ENCODE measurements around the gene TSPAN9. TPM values are rescaled to one million over a fixed set of nuclear protein-coding genes. Genes with fewer than 3 reads are reported as not detected.

TSPAN9 gene
- total RNA-seq, 1 donor from 2014 or later, result 70.8 TPM

GRCh38 chr12:3167636-3168035 lies 90.5 kb downstream of the TSPAN9 start:
- DNase-seq, result no peak

GRCh38 chr12:3168223-3169221 lies 91.3 kb downstream of the TSPAN9 start:
- peak; percentile 89 for DNase-seq

- peak; percentile 63 for DNase-seq
Measured at GRCh38 chr12:3170423-3171194, 93.4 kb downstream of the TSPAN9 start.

GRCh38 chr12:3171195-3171591 lies 94.0 kb downstream of the TSPAN9 start:
- DNase-seq, result no peak

DNA sequence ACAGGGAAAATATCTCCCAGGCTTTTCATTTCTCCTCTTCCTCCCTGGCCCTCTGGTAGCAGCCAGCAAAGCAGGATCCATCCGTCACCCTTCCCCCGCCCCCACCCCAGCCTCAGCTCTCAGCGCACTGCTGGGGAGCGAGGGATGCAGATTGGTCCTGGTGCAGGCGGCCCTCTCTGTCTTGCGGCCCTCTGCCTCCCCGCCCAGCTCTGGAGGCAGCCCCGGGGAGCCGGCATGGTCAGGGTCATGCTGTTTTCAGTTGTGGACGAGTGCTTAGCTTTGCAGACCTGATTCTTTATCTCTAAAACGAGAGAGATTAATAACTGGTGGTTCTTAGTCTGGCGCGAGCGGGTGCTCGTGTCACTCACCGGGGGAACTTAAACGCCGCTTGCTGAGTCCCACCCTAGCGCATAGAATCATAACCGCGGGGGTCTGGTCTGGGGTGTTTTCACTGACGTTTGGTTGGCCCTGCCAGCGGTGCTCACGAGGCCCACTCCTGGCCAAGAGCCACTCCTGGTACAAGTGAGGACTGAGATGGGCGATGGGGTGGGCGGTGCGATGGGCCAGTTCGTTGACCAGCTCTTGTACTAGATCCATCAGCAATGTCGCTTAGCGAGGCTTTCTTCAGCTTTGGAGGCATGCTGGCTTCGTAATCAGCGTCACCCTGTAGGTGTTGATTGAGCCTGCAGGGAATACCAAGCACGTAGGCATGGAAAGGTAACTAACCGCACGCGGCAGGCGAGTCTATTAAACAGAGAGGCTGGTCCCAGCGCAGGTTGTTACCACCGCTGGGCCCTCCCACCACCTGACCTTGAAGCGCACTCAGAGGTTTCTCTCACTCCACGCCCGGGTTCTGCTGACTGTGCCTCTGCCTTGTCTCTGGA lies 95.2 kb downstream of the TSPAN9 start:
- no peak for DNase-seq

DNA sequence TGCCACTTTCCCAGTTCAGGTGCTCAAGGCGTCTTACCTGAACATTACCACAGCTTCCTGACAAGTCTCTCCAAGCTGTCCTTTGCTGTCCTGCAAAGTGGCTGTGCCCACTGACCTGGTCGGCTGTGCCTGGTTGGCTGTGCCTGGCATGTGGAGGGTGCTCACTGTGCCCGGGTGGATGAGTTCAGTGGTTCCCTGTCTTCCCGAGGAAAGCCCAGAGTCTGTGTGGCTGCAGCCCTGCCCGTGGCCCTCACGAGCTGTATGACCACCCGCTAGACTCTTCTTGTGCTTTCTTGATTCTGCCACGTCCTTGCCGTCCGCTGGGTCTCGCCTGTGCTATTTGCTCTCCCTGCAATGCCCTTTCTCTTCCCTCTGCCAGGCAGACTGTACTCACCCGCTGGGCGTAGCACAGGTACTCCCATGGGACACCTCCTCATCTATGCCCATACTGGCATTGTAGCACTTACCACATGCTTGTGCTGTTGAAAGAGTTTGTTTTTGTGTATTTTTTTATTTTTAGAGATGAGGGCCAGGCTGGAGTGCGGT lies 95.9 kb downstream of the TSPAN9 start:
- no peak for DNase-seq

DNA sequence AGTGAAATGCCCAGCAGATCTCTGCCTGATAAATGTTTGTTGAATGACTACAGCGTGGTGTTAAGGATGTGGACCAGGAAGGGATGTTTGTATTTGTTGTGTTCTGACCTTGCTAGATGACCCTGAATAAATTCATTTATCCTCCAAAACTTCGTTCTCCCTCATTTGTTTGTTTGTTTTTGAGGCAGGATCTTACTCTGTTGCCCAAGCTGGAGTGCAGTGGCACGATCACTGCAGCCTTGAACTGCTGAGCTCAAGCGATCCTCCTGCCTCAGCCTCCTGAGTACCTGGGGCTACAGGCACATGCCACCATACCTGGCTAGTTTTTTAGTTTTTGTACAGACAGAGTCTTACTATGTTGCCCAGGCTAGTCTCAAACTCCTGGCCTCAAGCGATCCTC lies 96.7 kb downstream of the TSPAN9 start:
- DNase-seq, result no peak

GRCh38 chr12:3175238-3175637 lies 98.1 kb downstream of the TSPAN9 start:
- DNase-seq, result no peak

- no peak for DNase-seq
Measured at GRCh38 chr12:3176754-3177153, 99.6 kb downstream of the TSPAN9 start.

GRCh38 chr12:3177778-3178425 lies 100.7 kb downstream of the TSPAN9 start:
- DNase-seq, result no peak

DNA sequence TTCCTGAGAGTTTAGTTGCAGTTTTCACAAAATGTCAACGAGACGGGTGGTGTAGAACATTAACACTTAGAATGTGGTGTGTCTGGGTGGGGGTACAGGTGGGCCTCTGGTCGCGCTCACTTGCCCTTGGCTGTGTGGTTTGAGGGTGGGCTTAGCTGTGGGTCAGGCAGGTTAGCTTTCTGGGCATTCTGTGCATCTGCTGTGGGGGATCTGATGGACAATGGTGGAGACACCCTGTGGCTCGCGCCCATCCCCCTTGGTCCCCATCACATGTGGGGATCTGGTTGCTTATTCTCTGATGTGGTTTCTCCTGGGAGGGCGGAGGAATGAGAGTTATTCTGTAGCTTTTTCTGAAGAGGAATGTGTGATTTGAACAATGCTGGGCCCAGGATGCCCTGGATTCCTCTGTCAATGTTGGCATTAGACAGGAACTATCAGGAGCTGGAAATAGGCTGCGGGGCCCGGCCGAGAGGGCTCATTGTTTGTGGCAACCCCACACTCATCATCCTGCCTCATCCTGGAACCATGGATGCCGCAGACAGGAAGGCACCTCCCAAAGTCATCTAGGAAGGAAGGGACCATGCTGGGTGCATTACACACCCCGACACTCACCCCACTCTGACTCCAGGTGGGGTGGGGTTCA lies 101.6 kb downstream of the TSPAN9 start:
- no peak for DNase-seq

- peak; percentile 69 for DNase-seq
Measured at GRCh38 chr12:3179731-3180130, 102.6 kb downstream of the TSPAN9 start.

DNA sequence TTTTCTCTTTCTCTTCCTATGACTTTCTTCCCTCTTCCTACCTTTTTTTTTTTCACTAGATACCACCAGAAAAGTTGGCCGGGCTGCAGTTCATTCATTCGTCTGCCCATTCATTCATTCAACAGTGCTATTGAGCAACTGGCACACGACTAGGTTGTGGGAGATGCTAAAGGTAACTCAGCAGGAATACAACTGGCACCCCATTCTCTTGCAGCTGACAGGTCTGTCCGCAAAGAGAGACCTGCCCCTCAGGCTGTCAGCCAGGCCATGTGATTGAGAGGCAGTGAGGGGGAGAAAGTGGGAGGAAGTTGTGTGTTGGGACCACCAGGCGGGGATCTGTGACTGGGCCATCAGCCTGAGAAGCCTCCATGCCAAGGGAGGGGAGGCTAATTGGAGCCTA lies 105.2 kb downstream of the TSPAN9 start:
- no peak for DNase-seq

DNA sequence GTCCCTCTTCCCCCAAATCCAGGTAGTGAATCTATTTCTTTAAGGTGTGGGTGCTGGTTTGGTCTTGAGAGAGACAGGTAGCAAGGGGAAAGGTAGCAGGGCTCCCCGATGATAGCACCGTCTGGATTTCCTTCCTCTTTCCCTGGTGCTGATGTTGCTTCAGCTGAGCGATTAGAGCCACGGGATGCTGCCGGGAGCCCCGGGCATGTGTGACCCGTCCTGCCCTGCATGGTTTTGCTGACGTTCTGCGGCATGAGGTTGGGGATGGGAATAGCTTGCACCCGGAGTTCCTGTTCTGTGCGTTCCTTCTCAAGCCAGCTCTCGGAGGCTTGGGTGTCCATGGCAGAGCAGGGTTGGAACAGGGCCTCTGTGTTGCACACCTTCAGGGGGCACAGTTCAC lies 107.3 kb downstream of the TSPAN9 start:
- no peak for DNase-seq

DNA sequence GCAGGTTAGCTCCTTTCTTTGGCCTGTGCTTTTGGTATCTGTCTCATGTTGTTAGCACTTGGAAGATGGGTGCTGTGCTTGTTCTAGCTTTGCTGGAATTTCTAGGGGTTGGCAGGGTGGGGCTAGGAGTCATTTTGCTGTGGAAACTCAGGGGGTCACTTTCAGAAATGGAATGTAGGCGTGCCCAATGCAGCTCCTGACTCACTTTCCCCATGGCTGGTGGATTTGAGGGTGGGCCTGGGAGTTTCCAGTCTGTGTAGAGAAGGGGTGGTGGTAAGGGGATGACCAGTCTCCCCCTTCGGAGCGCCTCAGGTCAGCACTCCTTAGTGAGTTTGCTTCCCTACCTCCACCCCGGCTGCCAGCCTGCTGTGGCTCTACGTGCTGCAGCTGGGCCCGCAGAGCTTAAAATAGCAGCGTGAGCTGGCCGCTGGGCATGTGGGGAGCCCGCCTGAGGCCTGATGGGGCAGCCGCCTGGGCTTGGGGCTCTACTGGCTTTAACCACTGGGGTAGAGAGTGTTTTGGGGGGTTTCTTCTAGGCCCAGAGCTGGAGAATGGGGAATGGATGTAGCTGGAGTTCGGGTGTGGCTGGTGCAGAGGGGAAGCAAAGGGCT lies 108.2 kb downstream of the TSPAN9 start:
- DNase-seq, result no peak

- DNase-seq, result no peak
Measured at GRCh38 chr12:3186546-3187215, 109.5 kb downstream of the TSPAN9 start.

DNA sequence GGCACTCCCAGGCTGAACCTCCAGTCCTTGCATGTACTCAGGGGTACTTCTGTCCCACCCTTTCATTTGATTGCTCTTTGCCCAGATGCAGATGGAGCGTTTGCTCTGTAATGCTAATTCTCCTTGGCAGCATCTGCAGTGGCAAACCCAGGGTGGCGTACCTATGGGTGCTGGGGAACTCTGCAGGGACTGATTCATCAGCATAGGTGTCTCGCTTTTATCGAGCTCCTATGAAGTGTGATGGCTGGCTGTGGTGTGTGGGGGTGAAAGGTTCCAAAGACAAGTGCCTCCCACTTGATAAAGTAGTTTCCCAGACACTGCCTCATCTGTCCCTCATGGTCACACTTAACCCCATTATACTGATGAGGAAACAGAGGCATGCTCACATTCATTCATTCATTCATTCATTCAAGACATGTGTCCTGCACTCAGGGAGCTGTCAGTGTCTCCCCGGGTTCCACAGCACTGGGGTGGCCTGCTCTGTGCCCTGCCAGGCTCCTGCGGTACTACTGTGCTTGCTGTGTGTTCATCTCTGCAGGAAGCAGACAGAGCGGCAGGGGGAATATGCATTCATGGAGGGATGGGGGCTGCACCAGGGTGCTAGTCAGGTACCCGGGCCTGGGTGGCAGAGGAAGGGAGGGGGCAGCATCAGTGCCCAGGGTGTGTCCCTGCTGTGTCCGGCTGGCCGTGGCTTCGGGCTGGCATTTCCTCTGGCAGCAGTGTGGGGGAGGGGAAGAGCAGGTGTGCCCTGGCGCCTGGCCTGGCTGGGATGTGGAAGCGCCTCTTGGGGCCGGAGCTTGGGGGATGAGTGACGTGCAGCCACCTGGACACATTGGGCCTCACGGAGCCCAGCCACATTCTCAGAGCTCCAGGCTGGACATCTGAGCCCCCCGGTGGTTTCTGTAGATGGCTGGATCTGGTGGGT lies 110.9 kb downstream of the TSPAN9 start:
- DNase-seq, result no peak

DNA sequence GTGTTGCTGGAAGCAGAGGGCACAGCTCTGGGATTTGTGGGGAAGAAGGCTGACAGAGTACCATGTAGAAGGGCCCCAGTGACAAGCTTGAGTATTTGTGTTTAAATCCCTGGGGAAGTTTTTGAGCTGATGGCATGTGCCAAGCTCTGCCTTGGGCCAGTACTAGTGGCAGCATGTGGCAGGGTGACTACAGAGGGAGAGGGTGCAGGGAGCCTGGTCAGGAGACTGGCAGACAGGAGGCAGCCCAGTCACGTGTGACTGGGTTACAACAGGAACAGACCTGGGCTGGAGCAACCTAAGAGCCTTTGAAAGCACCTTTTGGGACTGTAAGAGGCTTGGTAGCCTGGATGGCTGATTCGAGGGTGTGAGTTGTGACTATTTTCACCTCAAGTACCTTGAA lies 112.1 kb downstream of the TSPAN9 start:
- no peak for DNase-seq

DNA sequence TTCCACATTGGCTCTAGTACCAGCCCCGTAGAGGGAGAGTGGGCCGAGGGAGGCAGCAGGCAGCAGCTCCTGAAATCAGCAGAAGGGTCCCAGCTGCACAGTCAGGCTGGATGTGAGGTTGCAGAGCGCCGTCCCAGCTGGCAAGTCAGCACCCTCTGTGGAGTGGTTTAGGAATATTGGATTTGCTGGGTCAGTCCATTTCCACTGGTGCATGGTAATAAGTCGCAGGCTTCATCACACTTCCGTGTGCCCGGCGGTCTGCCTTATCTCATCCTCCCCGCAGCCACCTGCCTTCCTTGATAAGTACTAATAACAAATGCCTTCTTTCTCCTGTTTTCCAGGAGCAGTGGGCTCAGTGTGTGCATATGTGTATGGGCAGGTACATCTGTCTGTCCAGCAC lies 112.9 kb downstream of the TSPAN9 start:
- DNase-seq, result peak; percentile 60

Measured in dermis blood vessel endothelial cell (primary cell).